Thyroid gland (tissue), 4 donors: ENCODE results near the gene CPA1. TPM values are rescaled to one million over a fixed set of nuclear protein-coding genes. Genes with fewer than 3 reads are reported as not detected.

Source experiments
- DNase-seq, 2 donors: peaks; one replicate each; pipeline ENCODE4 v3.0.0-alpha.2; 2019
- H3K27ac ChIP-seq, 3 donors: fragments of 200-600 bp; sonication (generic); 1 replicate in 2 of 3; 2 replicates in 1 of 3; pipeline ENCODE4 v1.5.1; 2016 to 2019; ENCODE audit warnings: mild to moderate bottlenecking in 1 of 3, moderate library complexity in 1 of 3
- H3K27me3 ChIP-seq: fragments of 200-600 bp; sonication (generic); one replicate; pipeline ENCODE4 v1.5.1; 2019
- H3K36me3 ChIP-seq, 2 donors: fragments of 200-600 bp; sonication (generic); one replicate each; pipeline ENCODE4 v1.5.1; 2016 to 2019
- H3K4me1 ChIP-seq, 2 donors: fragments of 200-600 bp; sonication (generic); one replicate each; pipeline ENCODE4 v1.5.1; 2017 to 2019
- H3K4me3 ChIP-seq, 3 donors: fragments of 200-600 bp; sonication (generic); replicated peaks in 1 of 3; 1 replicate in 2 of 3; 2 replicates in 1 of 3; pipeline ENCODE4 v1.5.1; 2016; ENCODE audit warnings: mild to moderate bottlenecking in 1 of 3
- H3K9me3 ChIP-seq: fragments of 200-600 bp; sonication (generic); one replicate; pipeline ENCODE4 v1.5.1; 2017
- CTCF ChIP-seq, 6 experiments: fragments of 200-600 bp in 3 of 6; fragments of 450-650 bp in 3 of 6; sonication (generic) in 3 of 6; IDR thresholded peaks; one replicate each; pipeline ENCODE4 v1.5.1; 2016 to 2019; ENCODE audit warnings: antibody characterized with exemption in 6 of 6, mild to moderate bottlenecking in 2 of 6, inconsistent platforms in 1 of 6, moderate library complexity in 1 of 6
- POLR2A ChIP-seq, 2 donors: fragments of 450-650 bp; IDR thresholded peaks; one replicate each; pipeline ENCODE4 v1.6.1; 2017; ENCODE audit warnings: antibody characterized with exemption in 2 of 2, mild to moderate bottlenecking in 2 of 2, moderate library complexity in 1 of 2
- WGBS, 2 donors: methylation state at CpG; one replicate each; pipeline ENCODE4 v1.1.5; 2017; 5-methylcytosine and 5-hydroxymethylcytosine counted together
- intact Hi-C: fragments of 100-400 bp; cut with DNase I; formaldehyde crosslinking; loops from one replicate; pipeline ENCODE4 v1.15.1; 2023
- total RNA-seq, 4 donors: library from RNA; depleted of rRNA; stranded (reverse); fragments of >200 nt; gene quantifications; one replicate each; pipeline ENCODE4 v1.2.3, GENCODE V29; 2016

The CPA1 gene
- total RNA-seq, 4 donors from 2014 or later: 1.3 TPM; not detected in 3

GRCh38 chr7:130338233-130338632 is 42.1 kb upstream of the CPA1 start:
- Histone ChIP-seq H3K27me3 (no peaks in the 10 kb centered on the region), H3K4me1 (no peaks in the 10 kb centered on the region), H3K27ac (no peak overlapping the region), H3K36me3 (no peaks in the 10 kb centered on the region), H3K4me3 (no peak overlapping the region), H3K9me3 (no peaks in the 10 kb centered on the region)
- TF ChIP-seq POLR2A (IDR thresholded peaks at IDR 0.05): no peak
- TF ChIP-seq CTCF (IDR thresholded peaks at IDR 0.05): no peak
- 89 to 93% methylated on average over 3 of the region's 3 CpGs for WGBS, 2 donors
- DNase-seq: no peak
- intact Hi-C loops: no loop called here

GRCh38 chr7:130341882-130342281 is 38.4 kb upstream of the CPA1 start:
- Histone ChIP-seq H3K4me1 (no peaks in the 10 kb centered on the region), H3K4me3 (no peak overlapping the region), H3K27ac (no peak overlapping the region), H3K27me3 (no peaks in the 10 kb centered on the region), H3K9me3 (no peaks in the 10 kb centered on the region), H3K36me3 (no peaks in the 10 kb centered on the region)
- 96% methylated on average over 4 of the region's 4 CpGs for WGBS, 2 donors
- intact Hi-C loops: no loop called here
- TF ChIP-seq CTCF (IDR thresholded peaks at IDR 0.05): no peak
- no peak for TF ChIP-seq POLR2A (IDR thresholded peaks at IDR 0.05)
- no peak for DNase-seq

DNA sequence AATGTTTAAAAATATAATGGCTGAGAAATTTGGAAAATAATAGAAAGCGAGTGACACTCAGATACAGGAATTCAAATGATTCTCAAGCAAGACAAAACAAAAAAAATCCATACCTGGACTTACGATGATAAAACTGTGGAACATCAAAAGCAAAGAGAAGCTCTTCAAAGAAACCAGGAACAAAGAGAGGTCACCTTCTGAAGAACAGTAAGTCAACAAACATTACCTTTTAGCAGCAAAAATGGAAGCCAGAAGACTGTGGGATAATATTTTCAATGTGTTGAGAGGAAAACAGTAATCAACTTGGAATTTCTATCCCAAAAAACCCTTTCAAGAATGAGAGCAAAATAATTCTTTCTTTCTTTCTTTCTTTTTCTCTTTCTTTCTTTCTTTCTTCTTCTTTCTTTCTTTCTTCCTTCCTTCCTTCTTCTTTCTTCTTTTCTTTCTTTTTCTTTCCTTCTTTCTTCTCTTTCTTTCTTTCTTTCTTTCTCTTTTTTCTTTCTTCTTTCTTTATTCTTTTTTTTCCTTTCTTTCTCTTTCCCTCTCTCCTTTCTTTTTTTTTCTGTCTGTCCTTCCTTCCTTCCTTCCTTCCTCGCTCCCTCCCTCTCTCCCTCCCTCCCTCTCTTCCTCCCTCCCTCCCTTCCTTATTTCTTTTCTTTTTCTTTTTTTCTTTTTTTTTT is 37.5 kb upstream of the CPA1 start:
- no peaks in the 10 kb centered on the region for H3K9me3 ChIP-seq
- WGBS, 2 donors: 96 to 98% methylated on average over 3 of the region's 3 CpGs
- no peak overlapping the region for H3K4me3 ChIP-seq
- no peaks in the 10 kb centered on the region for H3K4me1 ChIP-seq
- DNase-seq: no peak
- H3K27ac ChIP-seq: no peak overlapping the region
- TF ChIP-seq POLR2A (IDR thresholded peaks at IDR 0.05) (no peak), CTCF (IDR thresholded peaks at IDR 0.05) (no peak)
- H3K36me3 ChIP-seq: no peaks in the 10 kb centered on the region
- no peaks in the 10 kb centered on the region for H3K27me3 ChIP-seq
- intact Hi-C loops: no loop called here

DNA sequence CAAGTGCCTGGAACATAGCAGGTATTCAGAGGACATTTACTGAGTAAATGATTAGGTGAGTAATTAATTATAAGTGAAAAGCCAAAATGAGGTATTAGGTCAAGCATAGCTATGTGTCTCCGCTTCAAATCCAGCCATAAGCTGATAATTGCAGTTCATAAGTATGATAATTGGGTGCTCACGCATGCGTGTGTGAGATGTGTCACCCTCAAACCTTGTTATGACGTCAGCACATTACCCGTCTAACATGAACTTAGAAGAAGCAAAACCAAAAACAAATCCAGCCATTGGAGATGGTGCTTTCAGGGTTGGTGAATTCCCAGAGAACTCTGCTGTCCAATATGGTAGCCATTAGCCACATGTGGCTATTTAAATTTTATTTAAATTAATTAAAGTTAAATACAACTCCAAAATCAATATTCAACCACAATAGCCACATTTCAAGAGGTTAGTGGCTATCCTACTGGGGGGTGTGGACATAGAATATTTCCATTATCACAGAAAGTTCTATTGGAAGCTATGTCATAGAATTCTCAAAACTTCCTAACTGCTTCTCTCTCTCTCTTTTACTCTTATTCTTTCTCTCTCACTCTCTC is 35.9 kb upstream of the CPA1 start, which contains the start of gene CPA5:
CPA5 (plus strand) TSS at position 546 of the 596 bp plus-strand sequence. CDS start 1,670 bp downstream, outside the sequence.
- no peak for DNase-seq
- H3K4me1 ChIP-seq: no peaks in the 10 kb centered on the region
- TF ChIP-seq POLR2A (IDR thresholded peaks at IDR 0.05): no peak
- no peak for TF ChIP-seq CTCF (IDR thresholded peaks at IDR 0.05)
- no peak within 1 kb of the TSS for H3K27ac ChIP-seq
- intact Hi-C loops: no loop called here
- 96 to 99% methylated on average over 5 of the region's 5 CpGs for WGBS, 2 donors
- no peaks in the 10 kb centered on the region for H3K27me3 ChIP-seq
- H3K36me3 ChIP-seq: no peaks in the 10 kb centered on the region
- H3K4me3 ChIP-seq: no peak within 1 kb of the TSS
- H3K9me3 ChIP-seq: no peaks in the 10 kb centered on the region

DNA sequence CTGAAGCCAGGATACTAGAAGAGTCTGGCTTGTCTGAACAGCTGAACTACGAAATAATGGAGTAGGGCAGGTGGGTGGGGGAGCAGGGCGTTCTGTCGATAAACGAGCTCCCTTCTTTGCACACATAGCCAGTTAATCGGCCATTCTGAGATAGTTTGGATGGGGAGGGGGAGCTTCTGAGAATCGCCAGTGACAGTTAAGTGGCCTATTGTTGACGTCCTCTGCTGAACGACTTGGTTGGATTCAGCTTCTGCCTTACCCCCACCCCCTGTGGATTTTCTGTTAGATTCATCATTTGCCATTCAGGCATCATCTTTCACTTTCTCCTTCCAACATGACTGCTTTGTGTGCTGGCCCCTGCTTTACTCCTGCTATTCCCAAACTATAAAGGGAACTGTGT is 35.2 kb upstream of the CPA1 start:
- DNase-seq: no peak
- intact Hi-C loops: no loop called here
- WGBS, 2 donors: 48 to 56% methylated on average over 8 of the region's 8 CpGs
- H3K9me3 ChIP-seq: no peaks in the 10 kb centered on the region
- TF ChIP-seq POLR2A (IDR thresholded peaks at IDR 0.05) (no peak), CTCF (IDR thresholded peaks at IDR 0.05) (no peak)
- no peak overlapping the region for H3K27ac ChIP-seq
- H3K4me1 ChIP-seq: no peaks in the 10 kb centered on the region
- H3K4me3 ChIP-seq: no peak overlapping the region
- no peaks in the 10 kb centered on the region for H3K36me3 ChIP-seq
- H3K27me3 ChIP-seq: no peaks in the 10 kb centered on the region
